H1 (cell line): ENCODE data around the gene LDLRAP1. TPM values are rescaled to one million over a fixed set of nuclear protein-coding genes. Genes with fewer than 3 reads are reported as not detected.

Experiments used
- CTCF ChIP-seq, 3 experiments: IDR thresholded peaks; 1 replicate in 2 of 3; 2 replicates in 1 of 3; pipeline versions ENCODE4 v1.5.1 to v1.6.1; 2011; ENCODE audit warnings: low read length in 3 of 3, mild to moderate bottlenecking in 3 of 3, inconsistent platforms in 2 of 3, low read depth in 1 of 3, moderate library complexity in 1 of 3; ENCODE audit not compliant: insufficient read depth in 1 of 3; ENCODE audit errors: control extremely low read depth in 1 of 3
- polyA plus RNA-seq, 7 experiments: library from polyadenylated mRNA; depleted of rRNA in 3 of 7; stranded (reverse) in 5 of 7; unstranded in 2 of 7; fragments of >200 nt in 5 of 7; fragments of 200-250 nt in 2 of 7; gene quantifications; 1 replicate in 5 of 7; 2 replicates in 1 of 7; 4 replicates in 1 of 7; pipeline versions ENCODE4 v1.2.1 to v1.2.3, GENCODE V29; 2011 to 2013; ENCODE audit warnings: missing spikeins in 2 of 7, mixed read lengths in 2 of 7
- total RNA-seq: library from RNA; stranded (reverse); fragmentation: NEBNext Ultra II Directional; extraction: Animal tissue kit (Norgen Biotek cat#: 25700); gene quantifications from 2 replicates; pipeline ENCODE4 v1.2.1, GENCODE V29; 2021

The LDLRAP1 gene
- total and polyA plus RNA-seq, 2 of the 8 experiments (the other 6 are each of a cell fraction or from before 2014, with no cell fraction given), result 12.8 to 13.2 TPM

DNA sequence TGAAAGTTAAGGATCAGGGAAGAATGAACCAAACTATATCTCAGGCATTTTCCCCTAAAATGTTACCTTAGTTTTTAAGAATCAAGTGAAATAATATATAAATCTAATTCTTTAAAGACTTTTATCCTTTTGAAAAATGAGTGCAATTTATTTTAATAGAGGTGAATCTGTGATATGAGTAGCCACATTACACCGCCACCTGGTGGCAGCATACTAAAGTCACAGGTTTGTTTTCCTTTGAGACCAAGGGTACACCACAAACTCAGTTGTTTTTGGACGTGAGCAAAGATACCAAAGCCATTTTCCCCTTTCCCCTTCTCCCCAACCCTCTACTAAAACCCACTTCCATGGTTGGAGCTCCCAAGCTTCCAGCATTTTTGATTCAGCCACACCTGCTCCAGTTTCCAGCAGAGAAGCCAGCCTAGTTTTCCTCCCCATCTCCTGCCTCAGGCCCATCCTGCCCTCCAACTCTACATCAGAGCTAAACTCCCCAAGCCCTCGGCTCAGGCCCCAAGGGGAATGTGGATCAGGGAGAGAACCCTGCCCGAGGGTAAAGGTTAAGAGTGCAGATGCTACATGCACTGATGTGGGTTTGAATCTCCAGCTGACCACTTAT lies 22.9 kb upstream of the LDLRAP1 start (continued):
- TF ChIP-seq CTCF (IDR thresholded peaks at IDR 0.05; ENCODE audit: control extremely low read depth in 1 of 3, insufficient read depth in 1 of 3, low read depth in 1 of 3, low read length in 3 of 3), result peak in 2 of 3 experiments; percentile 63 to 76; a peak in 3 of 4 replicates
